GM19467 (cell line): ENCODE data around the gene CNPY1.

Source experiments
- ATAC-seq: cut with Tn5 transposase; IDR thresholded peaks from one replicate; pipeline ENCODE4 v1.9.1; 2021; ENCODE audit warnings: mild to moderate bottlenecking, moderate library complexity; ENCODE audit not compliant: unreplicated experiment

CNPY1 gene

GRCh38 chr7:155560196-155560885 lies 14.0 kb upstream of the CNPY1 start:
- ATAC-seq, result no peak

GRCh38 chr7:155559519-155560108 lies 13.3 kb upstream of the CNPY1 start:
- ATAC-seq, result no peak

DNA sequence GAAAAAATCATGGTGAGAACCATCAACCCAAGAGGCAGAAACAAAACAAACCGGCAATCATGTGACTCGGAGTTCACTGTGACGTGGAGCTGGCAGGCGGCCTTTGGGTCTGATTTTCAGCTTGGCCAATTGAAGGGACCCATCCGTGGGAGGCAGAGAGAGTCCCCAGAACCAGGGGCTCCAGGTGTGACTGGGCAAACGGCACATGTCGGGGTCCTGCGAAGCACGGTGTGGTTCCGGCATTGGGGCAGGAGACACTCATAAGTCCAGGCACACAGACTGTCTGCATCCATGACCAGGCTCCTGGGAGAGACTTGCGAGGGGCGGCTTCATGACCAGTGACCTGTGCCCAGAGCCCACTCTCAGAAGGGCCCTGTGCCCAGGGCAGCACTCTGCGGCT lies 12.6 kb upstream of the CNPY1 start:
- no peak for ATAC-seq

GRCh38 chr7:155558351-155558750 lies 12.0 kb upstream of the CNPY1 start:
- no peak for ATAC-seq

GRCh38 chr7:155557778-155558177 lies 11.4 kb upstream of the CNPY1 start:
- no peak for ATAC-seq

- ATAC-seq, result no peak
Measured at GRCh38 chr7:155556763-155557162, 10.4 kb upstream of the CNPY1 start.

GRCh38 chr7:155555116-155555695 lies 8.8 kb upstream of the CNPY1 start:
- ATAC-seq, result no peak

GRCh38 chr7:155553871-155554270 lies 7.5 kb upstream of the CNPY1 start:
- no peak for ATAC-seq

- no peak for ATAC-seq
Measured at GRCh38 chr7:155551785-155552611, 5.6 kb upstream of the CNPY1 start.

DNA sequence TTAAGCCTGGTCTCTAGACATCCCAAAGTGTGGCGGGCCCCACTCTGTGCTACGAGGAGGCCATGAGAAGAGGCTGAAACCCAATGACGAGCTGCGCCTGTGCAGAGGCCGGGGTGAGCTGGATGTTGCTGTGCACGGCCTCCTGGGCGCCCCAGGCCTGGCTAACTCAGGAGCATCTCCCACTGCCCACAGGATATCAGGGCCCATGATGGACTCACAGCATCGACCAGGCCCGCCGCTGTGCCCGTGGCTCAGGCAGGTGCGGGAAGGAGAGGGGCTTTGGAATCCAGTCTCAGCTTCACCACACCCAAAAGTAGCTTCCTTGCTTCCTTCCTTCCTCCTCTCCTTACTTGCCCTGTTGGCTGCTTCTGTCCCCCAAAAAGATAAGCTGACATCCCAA lies 4.6 kb upstream of the CNPY1 start:
- ATAC-seq, result no peak

GRCh38 chr7:155549226-155549625 lies 2.9 kb upstream of the CNPY1 start:
- ATAC-seq, result no peak

GRCh38 chr7:155547161-155547791 lies 917 bp upstream of the CNPY1 start:
- no peak for ATAC-seq

DNA sequence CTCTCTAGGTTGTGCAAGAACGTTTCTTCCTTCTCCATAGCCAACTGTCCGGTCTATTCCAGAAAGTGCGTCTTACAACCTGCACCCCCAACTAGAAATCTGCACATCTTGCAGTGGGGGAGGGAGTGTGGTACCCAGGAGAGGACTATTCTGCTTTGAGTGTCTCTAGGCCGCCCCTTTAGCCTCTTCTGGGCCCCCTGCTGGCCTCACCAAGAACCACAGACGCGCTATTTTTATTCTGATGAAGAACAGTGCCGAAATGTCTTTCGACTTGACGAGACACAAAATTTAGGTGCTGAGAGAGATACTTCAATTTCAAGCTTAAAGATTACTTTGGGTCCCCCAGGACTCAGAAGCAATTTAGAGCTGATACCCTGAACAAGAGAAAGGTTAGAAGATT lies 1.0 kb downstream of the CNPY1 start:
- ATAC-seq, result no peak

DNA sequence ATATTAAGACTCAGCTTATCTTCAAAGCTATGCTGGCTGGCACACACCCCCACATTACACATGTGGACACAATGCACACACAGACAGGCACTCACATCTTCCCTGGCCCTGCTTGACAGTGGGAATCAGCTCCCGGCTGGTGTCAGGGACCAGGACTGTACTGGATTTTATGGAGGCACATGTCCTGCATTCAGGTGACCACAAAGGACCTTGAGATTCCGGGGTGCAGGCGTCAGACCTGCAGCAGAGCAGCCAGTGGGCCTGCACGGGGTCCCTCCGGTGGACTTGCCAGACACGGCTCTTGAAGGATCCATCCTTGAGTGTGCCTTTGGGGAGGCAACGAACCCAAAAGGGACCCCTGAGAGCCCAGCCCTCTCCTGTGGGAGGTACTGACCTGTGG lies 1.9 kb downstream of the CNPY1 start:
- ATAC-seq, result no peak

- ATAC-seq, result no peak
Measured at GRCh38 chr7:155543926-155544325, 2.4 kb downstream of the CNPY1 start.

DNA sequence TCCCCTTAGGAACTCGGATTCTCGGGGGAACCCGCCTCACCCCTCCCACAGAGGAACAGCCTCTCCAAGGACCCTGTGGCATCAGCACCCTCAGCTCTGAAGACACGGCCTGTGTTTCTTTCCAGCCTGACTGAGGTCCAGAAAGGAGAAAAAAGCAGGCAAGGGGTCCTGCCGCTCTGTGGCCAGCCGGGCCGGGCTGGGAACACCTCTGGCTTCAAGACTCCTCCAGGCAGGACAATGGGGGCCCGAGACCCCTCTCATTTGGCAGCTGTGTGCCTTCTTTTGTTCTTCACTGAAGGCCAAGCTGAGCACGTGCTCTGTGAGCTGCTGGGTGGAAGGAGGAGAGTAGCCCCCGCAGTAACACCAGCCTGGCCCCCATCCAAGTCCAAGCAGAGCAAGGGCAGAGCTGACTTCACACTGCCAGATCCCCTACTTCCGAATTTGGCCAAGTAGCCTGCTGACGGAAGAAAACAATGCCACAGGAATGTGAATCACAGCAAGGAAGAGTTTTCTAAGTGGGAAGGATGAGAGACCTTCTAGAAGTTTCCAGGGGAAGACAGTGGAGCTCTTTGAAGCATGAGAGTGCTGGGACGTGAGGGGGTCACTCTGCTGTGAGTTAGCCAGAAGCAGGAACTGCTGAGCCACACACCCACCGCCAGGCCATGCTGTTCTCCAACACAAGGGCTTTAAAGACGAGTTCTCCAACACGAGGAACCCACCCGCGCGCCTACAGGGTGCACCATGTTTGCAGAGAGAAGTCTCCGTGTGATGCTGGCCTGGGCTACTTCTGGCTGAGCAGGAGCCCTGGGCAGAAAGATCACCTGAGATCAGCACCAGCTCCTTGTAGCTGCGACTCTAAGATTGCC lies 3.1 kb downstream of the CNPY1 start:
- no peak for ATAC-seq

DNA sequence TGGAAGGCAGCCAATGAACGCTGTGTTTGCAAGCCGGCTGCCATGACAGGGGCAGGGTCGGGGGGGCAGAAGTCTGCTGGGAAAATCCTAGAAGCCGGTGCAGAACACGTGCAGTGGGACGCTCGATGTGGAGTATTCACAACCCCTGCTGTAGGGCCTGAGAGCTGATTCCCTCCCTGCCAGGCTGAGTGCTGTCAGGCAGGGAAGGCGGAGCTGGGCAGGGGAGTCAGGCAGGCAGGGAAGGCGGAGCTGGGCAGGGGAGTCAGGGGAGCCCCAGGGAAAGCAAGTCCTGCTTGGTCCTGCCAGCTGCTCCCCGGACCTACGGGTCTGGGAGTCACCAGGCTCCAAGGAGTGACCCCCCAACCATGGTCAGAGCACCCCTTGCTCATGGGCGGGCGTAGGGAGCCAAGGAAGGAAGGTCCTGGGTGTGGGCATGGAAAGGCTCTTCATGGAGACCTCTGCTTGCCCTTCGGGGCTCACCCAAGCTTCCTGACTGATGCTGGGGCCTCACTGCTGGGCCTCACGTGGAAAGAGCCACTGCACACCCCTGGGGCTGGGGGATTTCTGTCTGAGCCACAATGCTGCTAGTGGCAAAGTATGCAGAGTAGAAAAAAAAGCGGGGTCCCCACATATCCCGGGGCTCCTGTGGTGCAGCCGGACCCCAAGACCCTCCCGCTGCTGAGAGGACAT lies 4.2 kb downstream of the CNPY1 start:
- ATAC-seq, result no peak

DNA sequence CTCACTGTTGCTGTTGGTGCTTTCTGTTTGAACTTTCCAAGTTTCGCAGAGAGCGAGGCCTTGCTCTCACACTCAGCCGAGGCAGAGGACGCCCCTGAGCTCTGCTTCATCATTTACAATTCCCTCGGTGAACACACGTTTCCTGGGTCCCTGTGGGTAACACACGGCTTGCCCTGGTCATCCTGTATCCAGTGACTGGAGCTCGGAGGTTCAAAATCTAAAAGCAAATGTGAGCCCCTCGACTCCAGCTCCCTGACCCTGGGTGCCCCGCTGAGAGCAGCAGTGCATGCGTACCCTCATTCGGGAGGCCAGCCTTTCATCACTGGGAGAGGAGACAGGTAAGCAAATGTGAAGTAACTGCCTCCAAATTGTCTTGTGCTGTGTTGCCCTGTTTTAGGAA lies 5.8 kb downstream of the CNPY1 start:
- no peak for ATAC-seq

DNA sequence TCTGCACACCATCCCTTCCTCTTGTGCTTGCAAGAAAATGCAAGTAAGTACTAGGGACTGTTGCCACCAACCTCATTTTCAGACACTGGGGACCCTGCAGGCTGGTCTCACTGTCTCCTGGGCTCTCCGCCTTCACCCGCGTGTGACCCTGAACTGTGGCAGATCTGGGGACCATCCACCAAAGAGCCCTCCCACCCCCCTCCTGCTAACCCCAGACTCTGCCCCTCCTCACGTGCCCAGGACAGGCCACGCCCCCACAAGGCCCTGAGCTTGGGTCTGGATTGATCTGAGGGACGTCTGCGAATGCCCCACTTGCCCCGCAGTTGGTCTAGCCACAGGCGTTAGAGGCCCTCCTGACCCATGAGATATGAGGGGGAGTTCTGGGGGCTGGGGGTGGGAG lies 8.1 kb downstream of the CNPY1 start:
- ATAC-seq, result no peak

GRCh38 chr7:155536451-155536850 lies 9.9 kb downstream of the CNPY1 start:
- no peak for ATAC-seq
